ENCODE data around the gene GRIK4. TPM values are rescaled to one million over a fixed set of nuclear protein-coding genes. Genes with fewer than 3 reads are reported as not detected.

The GRIK4 gene
- total RNA-seq, 4 donors from 2014 or later = under 0.01 to 0.69 (median 0.25) TPM

DNA sequence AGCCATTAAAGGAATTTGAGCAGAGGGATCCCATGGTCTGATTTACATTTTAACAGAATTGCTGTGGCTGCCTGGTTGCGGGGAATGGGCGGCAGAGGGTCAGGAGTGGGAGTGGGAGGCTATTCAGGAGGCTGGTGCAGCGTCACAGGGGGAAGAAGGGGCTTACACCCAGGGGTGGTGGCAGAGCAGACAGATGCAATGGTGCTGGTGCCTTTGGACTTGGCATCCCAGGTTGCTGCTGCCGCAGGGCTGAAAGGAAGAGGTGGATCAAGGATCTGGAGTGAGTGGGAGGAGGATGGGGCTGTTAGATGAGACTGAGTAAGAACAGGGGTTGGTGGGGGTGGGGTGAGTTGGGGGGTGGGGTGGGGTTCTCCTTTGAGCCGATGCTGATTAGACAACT lies 38.5 kb downstream of the GRIK4 start:
- no peak for ATAC-seq
- 0 to 70% methylated on average over 1 to 3 of the region's 5 CpGs for WGBS, 2 donors (ENCODE audit: low coverage in 1 of 2)
- Histone ChIP-seq H3K36me3 (no peaks in the 10 kb centered on the region), H3K9me3 (no peaks in the 10 kb centered on the region), H3K27ac (no peak overlapping the region), H3K4me1 (peaks cover 0 to 28% (median 19%) of the 10 kb centered on the region in 3 donors), H3K27me3 (no peaks in the 10 kb centered on the region), H3K4me3 (no peak overlapping the region)
- TF ChIP-seq EP300 (IDR thresholded peaks at IDR 0.05) (no peak), POLR2AphosphoS5 (IDR thresholded peaks at IDR 0.05) (no peak), CTCF (IDR thresholded peaks at IDR 0.05) (no peak), POLR2A (IDR thresholded peaks at IDR 0.05) (no peak)

- 88 to 91% methylated on average over 4 to 5 of the region's 7 CpGs for WGBS, 2 donors (ENCODE audit: low coverage in 1 of 2)
- no peak overlapping the region for H3K27ac ChIP-seq
- no peak for ATAC-seq
- no peaks in the 10 kb centered on the region for H3K27me3 ChIP-seq
- no peaks in the 10 kb centered on the region for H3K9me3 ChIP-seq
- TF ChIP-seq CTCF (IDR thresholded peaks at IDR 0.05) = no peak
- H3K4me3 ChIP-seq = no peak overlapping the region
- H3K36me3 ChIP-seq = no peaks in the 10 kb centered on the region
- peaks cover 0 to 26% (median 19%) of the 10 kb centered on the region in 3 donors for H3K4me1 ChIP-seq
Measured at GRCh38 chr11:120551191-120551590, 39.6 kb downstream of the GRIK4 start.

GRCh38 chr11:120554766-120555432 lies 43.4 kb downstream of the GRIK4 start:
- Histone ChIP-seq H3K27me3 (no peaks in the 10 kb centered on the region), H3K27ac (no peak overlapping the region), H3K9me3 (no peaks in the 10 kb centered on the region), H3K36me3 (no peaks in the 10 kb centered on the region), H3K4me1 (no peaks in the 10 kb centered on the region), H3K4me3 (no peak overlapping the region)
- 80 to 88% methylated on average over 3 to 4 of the region's 14 CpGs for WGBS, 2 donors (ENCODE audit: low coverage in 1 of 2)
- TF ChIP-seq POLR2A (IDR thresholded peaks at IDR 0.05) (no peak), EP300 (IDR thresholded peaks at IDR 0.05) (no peak), CTCF (IDR thresholded peaks at IDR 0.05) (no peak), POLR2AphosphoS5 (IDR thresholded peaks at IDR 0.05) (no peak)
- no peak for ATAC-seq

- Histone ChIP-seq H3K4me3 (no peak overlapping the region), H3K36me3 (no peaks in the 10 kb centered on the region), H3K4me1 (no peaks in the 10 kb centered on the region), H3K27me3 (no peaks in the 10 kb centered on the region), H3K9me3 (no peaks in the 10 kb centered on the region), H3K27ac (no peak overlapping the region)
- no peak for ATAC-seq
- no peak for TF ChIP-seq EP300 (IDR thresholded peaks at IDR 0.05)
- no peak for TF ChIP-seq POLR2AphosphoS5 (IDR thresholded peaks at IDR 0.05)
- TF ChIP-seq POLR2A (IDR thresholded peaks at IDR 0.05) = no peak
- no peak for TF ChIP-seq CTCF (IDR thresholded peaks at IDR 0.05)
- 65 to 84% methylated on average over 7 to 11 of the region's 11 CpGs for WGBS, 2 donors (ENCODE audit: low coverage in 1 of 2)
Measured at GRCh38 chr11:120555433-120555773, 43.9 kb downstream of the GRIK4 start.

DNA sequence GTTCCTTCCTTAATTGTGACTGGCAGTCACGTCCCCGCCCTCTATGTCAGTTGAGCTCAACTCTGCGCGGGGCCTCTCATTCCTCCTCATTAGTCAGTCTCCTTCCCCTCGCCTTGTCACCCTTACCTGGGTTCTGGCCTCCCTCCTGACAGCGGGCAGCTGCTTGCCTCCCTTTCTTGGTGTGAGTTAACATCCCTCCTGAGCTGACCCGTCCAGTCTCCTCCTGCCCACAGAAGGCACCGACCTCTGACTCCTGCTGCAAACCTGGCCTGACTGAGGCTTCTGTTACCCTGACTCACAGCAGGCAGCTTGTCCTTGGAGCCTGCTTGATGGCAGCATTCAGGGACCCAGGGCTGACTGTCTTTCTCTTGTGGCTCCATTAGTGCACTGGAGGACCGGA lies 45.2 kb downstream of the GRIK4 start:
- no peaks in the 10 kb centered on the region for H3K4me1 ChIP-seq
- 85 to 100% methylated on average over 5 of the region's 9 CpGs for WGBS, 2 donors (ENCODE audit: low coverage in 1 of 2)
- no peaks in the 10 kb centered on the region for H3K27me3 ChIP-seq
- ATAC-seq = no peak
- no peaks in the 10 kb centered on the region for H3K9me3 ChIP-seq
- H3K36me3 ChIP-seq = no peaks in the 10 kb centered on the region
- no peak overlapping the region for H3K4me3 ChIP-seq
- no peak overlapping the region for H3K27ac ChIP-seq
- no peak for TF ChIP-seq POLR2AphosphoS5 (IDR thresholded peaks at IDR 0.05)
- no peak for TF ChIP-seq CTCF (IDR thresholded peaks at IDR 0.05)
- TF ChIP-seq EP300 (IDR thresholded peaks at IDR 0.05) = no peak
- TF ChIP-seq POLR2A (IDR thresholded peaks at IDR 0.05) = no peak
